Ovary (tissue), 9 donors: ENCODE data around the gene CLCN1. TPM values are rescaled to one million over a fixed set of nuclear protein-coding genes. Genes with fewer than 3 reads are reported as not detected.
A peak's percentile ranks its signal among the peaks of the same experiment; 100 is the strongest.

Source experiments
- DNase-seq, 5 donors: peaks; one replicate each; pipeline ENCODE4 v3.0.0-alpha.2; 2019 to 2020
- H3K27ac ChIP-seq, 2 donors: fragments of 200-600 bp; one replicate each; pipeline versions ENCODE4 v1.5.1 to v1.8.0; 2019 to 2022
- H3K27me3 ChIP-seq: fragments of 200-600 bp; one replicate; pipeline ENCODE4 v1.8.0; 2022
- H3K36me3 ChIP-seq: fragments of 200-600 bp; sonication (generic); one replicate; pipeline ENCODE4 v1.5.1; 2019
- H3K4me1 ChIP-seq: one replicate; pipeline ENCODE4 v1.8.1; 2013; ENCODE audit warnings: mild to moderate bottlenecking, moderate library complexity; ENCODE audit not compliant: insufficient read depth
- H3K4me3 ChIP-seq: fragments of 200-600 bp; sonication (generic); one replicate; pipeline ENCODE4 v1.5.1; 2017
- H3K9me3 ChIP-seq, 2 donors: fragments of 200-600 bp in 1 of 2; sonication (generic) in 1 of 2; one replicate each; pipeline versions ENCODE4 v1.5.1 to v1.8.1; 2013 to 2019; ENCODE audit warnings: mild to moderate bottlenecking in 1 of 2, moderate library complexity in 1 of 2
- EP300 ChIP-seq: sonication (generic); formaldehyde crosslinking; IDR thresholded peaks from one replicate; pipeline ENCODE4 v1.6.1; 2017; ENCODE audit warnings: antibody characterized with exemption
- POLR2A ChIP-seq: fragments of 450-650 bp; IDR thresholded peaks from one replicate; pipeline ENCODE4 v1.6.1; 2017; ENCODE audit warnings: antibody characterized with exemption, mild to moderate bottlenecking, moderate library complexity
- WGBS, 3 donors: extraction: QIAGEN DNeasy Blood & Tissue Kit in 1 of 3; methylation state at CpG; one replicate each; pipeline versions ENCODE4 v1.1.5 to v1.1.7; 2013 to 2017; 5-methylcytosine and 5-hydroxymethylcytosine counted together
- intact Hi-C, 4 donors: fragments of 100-400 bp; cut with DNase I; formaldehyde crosslinking; loops; one replicate each; pipeline versions ENCODE4 v1.11.0 to v1.15.1; 2022 to 2023
- polyA plus RNA-seq, 2 donors: library from polyadenylated mRNA; stranded (reverse); fragments of 200-250 nt in 1 of 2; fragments of 350-450 nt in 1 of 2; fragmentation: Illumina TruSeq in 1 of 2; extraction: RNeasy Lipid Tissue Mini Kit (QIAGEN cat#74804) in 1 of 2; gene quantifications; one replicate each; pipeline ENCODE4 v1.2.3, GENCODE V29; 2013 to 2014
- total RNA-seq, 7 donors: library from RNA; depleted of rRNA in 2 of 7; stranded (reverse); fragments of >200 nt in 2 of 7; fragmentation: NEBNext Ultra II Directional in 3 of 7; extraction: Animal tissue kit (Norgen Biotek cat#: 25700) in 3 of 7; gene quantifications; one replicate each; pipeline versions ENCODE4 v1.1.0 to v1.2.4, GENCODE V29; 2016 to 2023
- TF ChIP-seq, protein P1 (sequence below), 3 donors: fragments of 450-650 bp in 2 of 3; fragments of 200-600 bp in 1 of 3; IDR thresholded peaks; one replicate each; pipeline versions ENCODE4 v1.5.1 to v1.8.0; 2016 to 2022; ENCODE audit warnings: antibody characterized with exemption in 3 of 3, mild to moderate bottlenecking in 1 of 3
- donor health status: DM: no; HTN: no; CAD: no; lungs with moderate emphysema.
- donor health status: DM: no; HTN: no; CAD: no.
- donor health status: Bipolar disorder and iron deficiency.
- donor health status: DM: yes; HTN: yes; CAD: no.
- donor health status: DM: no; HTN: no; CAD: no.
- donor health status: DM: yes; HTN: yes; CAD: no.

The CLCN1 gene
- total and polyA plus RNA-seq, 9 donors: 0.10 TPM; not detected in 8

GRCh38 chr7:143345428-143345900 lies 29.6 kb downstream of the CLCN1 start:
- H3K27ac ChIP-seq: no peak overlapping the region
- intact Hi-C loops: no loop called here
- H3K4me1 ChIP-seq: no peaks in the 10 kb centered on the region
- H3K36me3 ChIP-seq: no peaks in the 10 kb centered on the region
- peak in 1 of 5 donors; percentile 49 for DNase-seq
- no peak overlapping the region for H3K4me3 ChIP-seq
- WGBS, 3 donors: 2 to 4% (median 3%) methylated on average over 35 of the region's 35 CpGs
- H3K9me3 ChIP-seq: no peaks in the 10 kb centered on the region
- no peak for TF ChIP-seq EP300
- no peak for TF ChIP-seq POLR2A
- TF ChIP-seq, protein P1, sequence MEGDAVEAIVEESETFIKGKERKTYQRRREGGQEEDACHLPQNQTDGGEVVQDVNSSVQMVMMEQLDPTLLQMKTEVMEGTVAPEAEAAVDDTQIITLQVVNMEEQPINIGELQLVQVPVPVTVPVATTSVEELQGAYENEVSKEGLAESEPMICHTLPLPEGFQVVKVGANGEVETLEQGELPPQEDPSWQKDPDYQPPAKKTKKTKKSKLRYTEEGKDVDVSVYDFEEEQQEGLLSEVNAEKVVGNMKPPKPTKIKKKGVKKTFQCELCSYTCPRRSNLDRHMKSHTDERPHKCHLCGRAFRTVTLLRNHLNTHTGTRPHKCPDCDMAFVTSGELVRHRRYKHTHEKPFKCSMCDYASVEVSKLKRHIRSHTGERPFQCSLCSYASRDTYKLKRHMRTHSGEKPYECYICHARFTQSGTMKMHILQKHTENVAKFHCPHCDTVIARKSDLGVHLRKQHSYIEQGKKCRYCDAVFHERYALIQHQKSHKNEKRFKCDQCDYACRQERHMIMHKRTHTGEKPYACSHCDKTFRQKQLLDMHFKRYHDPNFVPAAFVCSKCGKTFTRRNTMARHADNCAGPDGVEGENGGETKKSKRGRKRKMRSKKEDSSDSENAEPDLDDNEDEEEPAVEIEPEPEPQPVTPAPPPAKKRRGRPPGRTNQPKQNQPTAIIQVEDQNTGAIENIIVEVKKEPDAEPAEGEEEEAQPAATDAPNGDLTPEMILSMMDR (IDR thresholded peaks at IDR 0.05): no peak
- H3K27me3 ChIP-seq: no peaks in the 10 kb centered on the region

- Histone ChIP-seq H3K27ac (no peak overlapping the region), H3K4me1 (no peaks in the 10 kb centered on the region), H3K27me3 (no peaks in the 10 kb centered on the region), H3K36me3 (no peaks in the 10 kb centered on the region), H3K4me3 (no peak overlapping the region), H3K9me3 (no peaks in the 10 kb centered on the region)
- DNase-seq: no peak
- WGBS, 3 donors: 67 to 91% (median 80%) methylated on average over 4 of the region's 4 CpGs
- intact Hi-C loops: no loop called here
- TF ChIP-seq POLR2A: no peak
- TF ChIP-seq, protein P1 (IDR thresholded peaks at IDR 0.05): no peak
- no peak for TF ChIP-seq EP300
These were observed 30.1 kb downstream of the CLCN1 start for GRCh38 chr7:143346018-143346417.

DNA sequence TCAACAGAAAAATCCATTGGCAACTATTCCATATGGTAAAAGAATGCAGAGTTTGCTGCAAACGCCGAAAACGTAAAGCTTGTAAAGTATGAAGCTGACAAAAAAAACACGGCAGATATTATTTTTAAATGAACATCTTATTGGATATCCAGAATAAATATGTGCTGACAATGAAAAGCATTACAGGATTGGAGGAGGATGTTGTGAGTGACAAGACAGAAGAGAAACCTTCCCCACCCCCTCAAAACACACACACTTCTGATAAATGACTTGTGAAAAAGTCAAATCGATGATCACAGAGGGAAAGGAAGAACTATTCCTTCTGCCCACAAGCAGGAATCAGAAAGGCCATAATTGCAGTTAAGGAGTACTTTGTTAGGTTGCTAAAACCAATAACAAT lies 32.0 kb downstream of the CLCN1 start:
- H3K27me3 ChIP-seq: no peaks in the 10 kb centered on the region
- no peak overlapping the region for H3K4me3 ChIP-seq
- DNase-seq: no peak
- intact Hi-C loops: no loop called here
- TF ChIP-seq EP300 (no peak), POLR2A (no peak)
- TF ChIP-seq, protein P1 (IDR thresholded peaks at IDR 0.05): no peak
- no peaks in the 10 kb centered on the region for H3K36me3 ChIP-seq
- H3K4me1 ChIP-seq: no peaks in the 10 kb centered on the region
- 41 to 50% (median 47%) methylated on average over 5 of the region's 5 CpGs for WGBS, 3 donors
- H3K27ac ChIP-seq: no peak overlapping the region
- H3K9me3 ChIP-seq: no peaks in the 10 kb centered on the region

DNA sequence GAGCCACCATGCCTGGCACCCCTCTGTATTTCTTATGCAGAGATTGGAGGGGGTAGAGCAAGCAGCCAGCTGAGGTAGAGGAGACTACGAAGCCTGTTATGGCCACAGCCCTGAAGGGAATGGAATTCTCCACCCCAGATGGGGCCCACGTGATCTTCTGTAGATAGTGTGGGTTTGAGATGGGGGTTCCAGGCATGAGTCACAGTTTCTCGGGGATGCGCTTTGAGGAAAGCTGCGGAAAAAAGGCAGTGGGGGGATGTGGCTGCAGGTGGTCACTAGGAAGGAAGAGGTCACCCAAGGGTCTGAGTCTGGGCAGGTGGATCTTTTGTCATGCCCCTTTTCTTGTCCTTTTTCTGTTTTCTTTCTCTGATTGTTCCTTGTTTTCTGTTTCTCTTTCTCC lies 35.1 kb downstream of the CLCN1 start:
- WGBS, 3 donors: 61 to 70% (median 64%) methylated on average over 5 of the region's 5 CpGs
- DNase-seq: no peak
- TF ChIP-seq EP300 (no peak), POLR2A (no peak)
- TF ChIP-seq, protein P1 (IDR thresholded peaks at IDR 0.05): no peak
- no peaks in the 10 kb centered on the region for H3K36me3 ChIP-seq
- H3K27me3 ChIP-seq: no peaks in the 10 kb centered on the region
- no peak overlapping the region for H3K4me3 ChIP-seq
- no peaks in the 10 kb centered on the region for H3K9me3 ChIP-seq
- H3K4me1 ChIP-seq: no peaks in the 10 kb centered on the region
- intact Hi-C loops: no loop called here
- no peak overlapping the region for H3K27ac ChIP-seq
